ENCODE data around the gene SPACDR.

DNA sequence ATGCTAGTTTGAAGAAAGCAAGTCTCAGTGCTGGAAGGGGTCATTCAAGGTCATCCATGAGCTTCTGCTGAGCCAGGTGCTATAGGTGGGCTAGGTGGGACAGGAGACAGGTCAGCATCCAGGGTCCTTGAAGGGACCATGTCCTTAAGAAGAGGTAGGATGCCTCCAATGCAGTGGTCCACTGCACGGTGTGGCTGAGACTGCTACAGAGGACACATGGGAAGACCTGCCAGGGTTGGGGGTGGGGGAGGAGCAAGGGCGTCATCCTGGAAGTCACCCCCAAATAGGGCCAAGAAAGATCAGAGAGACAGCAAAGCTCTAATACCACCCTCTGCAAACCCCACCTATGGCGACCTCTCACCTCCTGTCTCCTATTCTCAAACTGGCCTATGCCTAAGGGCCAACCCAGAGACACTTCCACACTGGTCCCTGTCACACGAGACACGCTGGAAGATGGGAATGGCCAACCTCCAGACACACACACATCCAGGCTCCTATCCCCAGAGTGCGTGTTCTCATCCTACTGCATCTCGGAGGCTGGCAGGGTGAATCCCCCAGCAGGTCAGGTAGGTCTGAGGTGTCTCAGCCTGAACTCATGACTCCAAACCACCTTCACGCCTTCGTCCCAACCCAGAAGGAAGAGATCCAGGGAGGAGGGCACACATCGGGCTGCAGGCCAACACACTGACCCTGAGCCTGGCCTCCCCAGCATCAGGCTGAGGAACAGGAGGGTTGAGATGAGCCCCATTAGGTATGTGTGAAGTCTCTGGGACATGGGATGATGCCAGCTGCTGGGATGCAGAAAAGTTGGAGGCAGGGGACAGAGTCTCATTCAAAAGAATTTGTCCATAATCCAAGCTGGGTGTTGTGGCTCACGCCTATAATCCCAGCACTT is 22.2 kb downstream of the SPACDR start:
- TF ChIP-seq, protein P1, sequence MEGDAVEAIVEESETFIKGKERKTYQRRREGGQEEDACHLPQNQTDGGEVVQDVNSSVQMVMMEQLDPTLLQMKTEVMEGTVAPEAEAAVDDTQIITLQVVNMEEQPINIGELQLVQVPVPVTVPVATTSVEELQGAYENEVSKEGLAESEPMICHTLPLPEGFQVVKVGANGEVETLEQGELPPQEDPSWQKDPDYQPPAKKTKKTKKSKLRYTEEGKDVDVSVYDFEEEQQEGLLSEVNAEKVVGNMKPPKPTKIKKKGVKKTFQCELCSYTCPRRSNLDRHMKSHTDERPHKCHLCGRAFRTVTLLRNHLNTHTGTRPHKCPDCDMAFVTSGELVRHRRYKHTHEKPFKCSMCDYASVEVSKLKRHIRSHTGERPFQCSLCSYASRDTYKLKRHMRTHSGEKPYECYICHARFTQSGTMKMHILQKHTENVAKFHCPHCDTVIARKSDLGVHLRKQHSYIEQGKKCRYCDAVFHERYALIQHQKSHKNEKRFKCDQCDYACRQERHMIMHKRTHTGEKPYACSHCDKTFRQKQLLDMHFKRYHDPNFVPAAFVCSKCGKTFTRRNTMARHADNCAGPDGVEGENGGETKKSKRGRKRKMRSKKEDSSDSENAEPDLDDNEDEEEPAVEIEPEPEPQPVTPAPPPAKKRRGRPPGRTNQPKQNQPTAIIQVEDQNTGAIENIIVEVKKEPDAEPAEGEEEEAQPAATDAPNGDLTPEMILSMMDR (optimal IDR thresholded peaks at IDR 0.05 in 1 of 3, IDR thresholded peaks at IDR 0.05 in 1 of 3, conservative IDR thresholded peaks at IDR 0.05 in 1 of 3; ENCODE audit: extremely low read depth in 1 of 3, insufficient read depth in 2 of 3, low read length in 3 of 3) = no peak
- TF ChIP-seq EZH2 (IDR thresholded peaks at IDR 0.05; ENCODE audit: low read length) = no peak

Measured in keratinocyte (primary cell).